Measurements from ENCODE around the gene CCDC88B.

CCDC88B gene

DNA sequence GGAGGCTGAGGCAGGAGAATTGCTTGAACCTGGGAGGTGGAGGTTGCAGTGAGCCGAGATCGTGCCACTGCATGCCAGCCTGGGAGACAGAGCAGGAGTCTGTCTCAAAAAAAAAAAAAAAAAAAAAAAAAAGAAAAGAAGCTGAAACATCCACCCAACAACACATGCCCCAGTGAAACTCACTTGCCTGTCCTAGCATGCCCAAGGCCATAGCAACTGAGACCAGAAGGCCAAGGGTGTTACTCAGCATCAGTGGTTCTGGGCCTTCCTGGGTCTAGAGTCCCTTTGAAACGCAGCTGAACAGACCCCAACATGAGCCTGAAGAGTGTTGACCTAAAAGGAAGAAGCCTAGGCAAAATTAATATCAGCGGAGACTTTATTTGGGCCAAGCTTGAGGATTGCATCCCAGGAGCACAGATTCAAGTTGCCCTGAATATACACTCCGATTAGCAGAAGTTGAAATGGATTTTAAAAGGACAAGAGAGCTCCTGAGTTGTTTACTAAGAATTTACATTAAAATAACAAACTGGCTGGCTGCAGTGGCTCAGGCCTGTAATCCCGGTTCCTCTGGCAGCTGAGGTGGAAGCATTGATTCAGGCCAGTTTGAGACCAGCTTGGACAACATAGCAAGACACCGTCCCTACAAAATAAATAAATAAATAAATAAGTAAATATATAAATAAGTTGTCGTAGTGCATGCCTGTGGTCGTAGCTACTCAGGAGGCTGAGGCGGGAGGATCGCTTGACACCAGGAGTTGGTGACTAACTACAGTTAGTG, 15.1 kb upstream of the CCDC88B start:
- no peak for DNase-seq (ENCODE audit: low read depth, low spot score)
- Histone ChIP-seq H3K4me3 (ENCODE audit: insufficient read length, low read depth) (no peak overlapping the region), H3K4me1 (ENCODE audit: insufficient read depth, insufficient read length) (peaks cover 28% of the 10 kb centered on the region), H3K9me3 (ENCODE audit: insufficient read depth, low read length) (no peaks in the 10 kb centered on the region), H3K9ac (ENCODE audit: insufficient read length, low read depth) (peak overlapping the region; percentile 33), H3K36me3 (ENCODE audit: insufficient read depth, insufficient read length, low read length) (peaks cover 34% of the 10 kb centered on the region), H3K27me3 (ENCODE audit: insufficient read depth, insufficient read length) (no peaks in the 10 kb centered on the region)
- TF ChIP-seq YY1 (IDR thresholded peaks at IDR 0.05; ENCODE audit: insufficient read depth, insufficient read length) (no peak), SUZ12 (IDR thresholded peaks at IDR 0.05; ENCODE audit: extremely low read depth, insufficient read depth, insufficient read length) (no peak), ZNF274 (IDR thresholded peaks at IDR 0.05; ENCODE audit: low read depth, low read length) (no peak)

DNA sequence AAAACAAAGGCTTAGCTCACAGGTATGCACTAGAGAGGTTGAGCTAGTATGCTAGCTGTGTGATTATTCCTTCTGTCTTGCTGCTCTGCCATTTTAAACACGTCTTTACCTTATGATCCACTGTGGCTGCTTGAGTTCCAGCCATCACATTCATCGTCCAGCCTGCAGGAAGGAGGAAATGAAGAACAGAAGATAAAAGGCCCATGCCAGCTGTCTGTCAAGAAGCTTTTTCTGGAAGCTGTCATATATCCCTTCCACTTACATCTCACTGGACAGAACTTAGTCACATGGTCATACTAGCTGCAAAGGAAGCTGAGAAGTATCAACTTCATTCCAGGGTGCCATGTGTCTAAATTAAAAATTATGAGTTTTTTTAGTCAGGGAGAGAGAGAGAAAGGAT, 12.6 kb upstream of the CCDC88B start:
- Histone ChIP-seq H3K4me1 (ENCODE audit: insufficient read depth, insufficient read length) (peaks cover 30% of the 10 kb centered on the region), H3K9ac (ENCODE audit: insufficient read length, low read depth) (no peak overlapping the region), H3K9me3 (ENCODE audit: insufficient read depth, low read length) (no peaks in the 10 kb centered on the region), H3K36me3 (ENCODE audit: insufficient read depth, insufficient read length, low read length) (peaks cover 14% of the 10 kb centered on the region), H3K4me3 (ENCODE audit: insufficient read length, low read depth) (no peak overlapping the region), H3K27me3 (ENCODE audit: insufficient read depth, insufficient read length) (no peaks in the 10 kb centered on the region)
- TF ChIP-seq SUZ12 (IDR thresholded peaks at IDR 0.05; ENCODE audit: extremely low read depth, insufficient read depth, insufficient read length) (no peak), ZNF274 (IDR thresholded peaks at IDR 0.05; ENCODE audit: low read depth, low read length) (no peak), YY1 (IDR thresholded peaks at IDR 0.05; ENCODE audit: insufficient read depth, insufficient read length) (no peak)
- no peak for DNase-seq (ENCODE audit: low read depth, low spot score)

GRCh38 chr11:64327993-64328392, 12.0 kb upstream of the CCDC88B start:
- H3K36me3 ChIP-seq (ENCODE audit: insufficient read depth, insufficient read length, low read length) = peaks cover 8% of the 10 kb centered on the region
- no peaks in the 10 kb centered on the region for H3K27me3 ChIP-seq (ENCODE audit: insufficient read depth, insufficient read length)
- peaks cover 24% of the 10 kb centered on the region for H3K4me1 ChIP-seq (ENCODE audit: insufficient read depth, insufficient read length)
- no peak for DNase-seq (ENCODE audit: low read depth, low spot score)
- TF ChIP-seq SUZ12 (IDR thresholded peaks at IDR 0.05; ENCODE audit: extremely low read depth, insufficient read depth, insufficient read length) = no peak
- no peak for TF ChIP-seq ZNF274 (IDR thresholded peaks at IDR 0.05; ENCODE audit: low read depth, low read length)
- no peak for TF ChIP-seq YY1 (IDR thresholded peaks at IDR 0.05; ENCODE audit: insufficient read depth, insufficient read length)
- H3K9ac ChIP-seq (ENCODE audit: insufficient read length, low read depth) = no peak overlapping the region
- no peak overlapping the region for H3K4me3 ChIP-seq (ENCODE audit: insufficient read length, low read depth)
- H3K9me3 ChIP-seq (ENCODE audit: insufficient read depth, low read length) = no peaks in the 10 kb centered on the region

GRCh38 chr11:64330888-64331287, 9.1 kb upstream of the CCDC88B start:
- H3K36me3 ChIP-seq (ENCODE audit: insufficient read depth, insufficient read length, low read length) = no peaks in the 10 kb centered on the region
- H3K4me1 ChIP-seq (ENCODE audit: insufficient read depth, insufficient read length) = peaks cover 8% of the 10 kb centered on the region
- DNase-seq (ENCODE audit: low read depth, low spot score) = no peak
- TF ChIP-seq SUZ12 (IDR thresholded peaks at IDR 0.05; ENCODE audit: extremely low read depth, insufficient read depth, insufficient read length) = no peak
- TF ChIP-seq YY1 (IDR thresholded peaks at IDR 0.05; ENCODE audit: insufficient read depth, insufficient read length) = no peak
- no peak for TF ChIP-seq ZNF274 (IDR thresholded peaks at IDR 0.05; ENCODE audit: low read depth, low read length)
- no peak overlapping the region for H3K4me3 ChIP-seq (ENCODE audit: insufficient read length, low read depth)
- peak overlapping the region; percentile 16 for H3K9ac ChIP-seq (ENCODE audit: insufficient read length, low read depth)
- H3K27me3 ChIP-seq (ENCODE audit: insufficient read depth, insufficient read length) = no peaks in the 10 kb centered on the region
- H3K9me3 ChIP-seq (ENCODE audit: insufficient read depth, low read length) = no peaks in the 10 kb centered on the region

GRCh38 chr11:64331569-64332371, 8.2 kb upstream of the CCDC88B start:
- no peaks in the 10 kb centered on the region for H3K9me3 ChIP-seq (ENCODE audit: insufficient read depth, low read length)
- no peak for DNase-seq (ENCODE audit: low read depth, low spot score)
- TF ChIP-seq ZNF274 (IDR thresholded peaks at IDR 0.05; ENCODE audit: low read depth, low read length) (no peak), YY1 (IDR thresholded peaks at IDR 0.05; ENCODE audit: insufficient read depth, insufficient read length) (no peak), SUZ12 (IDR thresholded peaks at IDR 0.05; ENCODE audit: extremely low read depth, insufficient read depth, insufficient read length) (no peak)
- H3K4me1 ChIP-seq (ENCODE audit: insufficient read depth, insufficient read length) = peaks cover 8% of the 10 kb centered on the region
- no peaks in the 10 kb centered on the region for H3K36me3 ChIP-seq (ENCODE audit: insufficient read depth, insufficient read length, low read length)
- H3K9ac ChIP-seq (ENCODE audit: insufficient read length, low read depth) = peak overlapping the region; percentile 0
- no peaks in the 10 kb centered on the region for H3K27me3 ChIP-seq (ENCODE audit: insufficient read depth, insufficient read length)
- H3K4me3 ChIP-seq (ENCODE audit: insufficient read length, low read depth) = no peak overlapping the region

- no peaks in the 10 kb centered on the region for H3K27me3 ChIP-seq (ENCODE audit: insufficient read depth, insufficient read length)
- H3K9ac ChIP-seq (ENCODE audit: insufficient read length, low read depth) = no peak overlapping the region
- TF ChIP-seq SUZ12 (IDR thresholded peaks at IDR 0.05; ENCODE audit: extremely low read depth, insufficient read depth, insufficient read length) (no peak), ZNF274 (IDR thresholded peaks at IDR 0.05; ENCODE audit: low read depth, low read length) (no peak), YY1 (IDR thresholded peaks at IDR 0.05; ENCODE audit: insufficient read depth, insufficient read length) (no peak)
- no peaks in the 10 kb centered on the region for H3K36me3 ChIP-seq (ENCODE audit: insufficient read depth, insufficient read length, low read length)
- H3K4me1 ChIP-seq (ENCODE audit: insufficient read depth, insufficient read length) = peaks cover 8% of the 10 kb centered on the region
- H3K9me3 ChIP-seq (ENCODE audit: insufficient read depth, low read length) = no peaks in the 10 kb centered on the region
- no peak overlapping the region for H3K4me3 ChIP-seq (ENCODE audit: insufficient read length, low read depth)
- DNase-seq (ENCODE audit: low read depth, low spot score) = no peak
These were observed 6.4 kb upstream of the CCDC88B start for GRCh38 chr11:64333556-64333955.
